HG02678 (cell line): ENCODE measurements around the gene TBL1XR1.
"Not testable (repeated sequence)": the region's sequence is repeated elsewhere in the genome, so short reads cannot be mapped to it uniquely, and the experiment has no call there.

Experiments
- ATAC-seq: cut with Tn5 transposase; IDR thresholded peaks from one replicate; pipeline ENCODE4 v1.9.1; 2021; ENCODE audit warnings: mild to moderate bottlenecking, moderate library complexity; ENCODE audit not compliant: unreplicated experiment

TBL1XR1 gene

GRCh38 chr3:177208781-177209180 lies 11.5 kb upstream of the TBL1XR1 start:
- ATAC-seq = no peak

- ATAC-seq = no peak
Observed at GRCh38 chr3:177208223-177208622, 10.9 kb upstream of the TBL1XR1 start.

- no peak for ATAC-seq
Observed at GRCh38 chr3:177206936-177207335, 9.7 kb upstream of the TBL1XR1 start.

- no peak for ATAC-seq
Observed at GRCh38 chr3:177203689-177204395, 6.6 kb upstream of the TBL1XR1 start.

- ATAC-seq = not testable (repeated sequence)
Observed at GRCh38 chr3:177203016-177203415, 5.7 kb upstream of the TBL1XR1 start.

- peak; percentile 76 for ATAC-seq
Observed at GRCh38 chr3:177201700-177202397, 4.6 kb upstream of the TBL1XR1 start.

GRCh38 chr3:177199206-177199760 lies 2.0 kb upstream of the TBL1XR1 start:
- ATAC-seq = no peak

- ATAC-seq = peak; percentile 34
Observed at GRCh38 chr3:177197727-177198460, 612 bp upstream of the TBL1XR1 start.

GRCh38 chr3:177196456-177197040 lies 734 bp downstream of the TBL1XR1 start:
- no peak for ATAC-seq

GRCh38 chr3:177196008-177196455 lies 1.2 kb downstream of the TBL1XR1 start:
- no peak for ATAC-seq

- no peak for ATAC-seq
Observed at GRCh38 chr3:177195242-177195991, 1.9 kb downstream of the TBL1XR1 start.

- no peak for ATAC-seq
Observed at GRCh38 chr3:177194299-177194698, 3.0 kb downstream of the TBL1XR1 start.

GRCh38 chr3:177193688-177194268 lies 3.5 kb downstream of the TBL1XR1 start:
- ATAC-seq = no peak

GRCh38 chr3:177193275-177193674 lies 4.0 kb downstream of the TBL1XR1 start:
- ATAC-seq = not testable (repeated sequence)

- ATAC-seq = peak; percentile 35
Observed at GRCh38 chr3:177190756-177191681, 6.3 kb downstream of the TBL1XR1 start.

- ATAC-seq = not testable (repeated sequence)
Observed at GRCh38 chr3:177190184-177190583, 7.1 kb downstream of the TBL1XR1 start.

- ATAC-seq = not testable (repeated sequence)
Observed at GRCh38 chr3:177188325-177188724, 9.0 kb downstream of the TBL1XR1 start.

GRCh38 chr3:177186306-177186705 lies 11.0 kb downstream of the TBL1XR1 start:
- no peak for ATAC-seq
